GM18505 (cell line): ENCODE results near the gene SSBP3.
"Not testable (repeated sequence)": the region's sequence is repeated elsewhere in the genome, so short reads cannot be mapped to it uniquely, and the experiment has no call there.

ENCODE experiments used
- ATAC-seq: cut with Tn5 transposase; IDR thresholded peaks from one replicate; pipeline ENCODE4 v1.9.1; 2021; ENCODE audit not compliant: unreplicated experiment
- POLR2A ChIP-seq: IDR thresholded peaks from 4 replicates; pipeline ENCODE4 v1.6.1; 2011; ENCODE audit warnings: borderline replicate concordance; ENCODE audit not compliant: insufficient read depth, insufficient read length; ENCODE audit errors: extremely low read depth

SSBP3 gene

DNA sequence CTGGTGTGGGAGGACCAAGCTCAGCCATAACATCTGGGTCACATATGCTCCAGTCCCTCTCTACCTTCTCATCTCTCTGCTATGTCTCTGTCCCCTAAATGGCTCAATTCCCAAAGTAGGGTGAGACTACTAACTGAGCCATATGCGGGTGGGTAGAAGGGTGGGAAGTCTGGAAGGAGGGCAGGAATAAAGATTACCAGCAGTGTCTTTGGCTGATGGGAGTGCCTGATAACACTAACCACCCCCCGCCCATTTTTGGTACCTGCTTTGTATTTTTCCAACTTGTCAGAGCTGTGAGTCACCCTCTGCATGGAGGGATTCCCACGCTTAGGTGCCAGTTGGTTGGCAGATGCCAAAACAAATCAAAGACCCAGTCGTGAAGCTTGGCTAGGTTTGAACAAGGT lies 14.9 kb upstream of the SSBP3 start:
- no peak for ATAC-seq
- no peak for TF ChIP-seq POLR2A

DNA sequence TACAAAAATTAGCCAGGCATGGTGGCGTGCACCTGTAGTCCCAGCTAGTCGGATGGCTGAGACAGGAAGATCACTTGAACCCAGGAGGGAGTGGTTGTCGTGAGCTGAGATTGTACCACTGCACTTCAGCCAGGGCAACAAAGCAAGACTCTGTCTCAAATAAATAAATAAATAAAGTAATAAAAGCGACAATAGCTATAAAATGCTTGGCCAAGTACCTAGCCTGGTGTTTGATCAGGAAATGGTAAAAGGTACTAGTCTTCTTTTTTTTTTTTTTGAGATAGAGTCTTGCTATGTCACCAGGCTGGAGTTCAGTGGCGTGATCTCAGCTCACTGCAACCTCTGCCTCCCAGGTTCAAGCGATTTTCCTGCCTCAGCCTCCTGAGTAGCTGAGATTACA lies 12.4 kb upstream of the SSBP3 start:
- not testable (repeated sequence) for ATAC-seq

GRCh38 chr1:54417123-54417522 lies 10.9 kb upstream of the SSBP3 start:
- no peak for TF ChIP-seq POLR2A
- ATAC-seq, result no peak

- no peak for ATAC-seq
- TF ChIP-seq POLR2A, result no peak
Measured at GRCh38 chr1:54416435-54416834, 10.2 kb upstream of the SSBP3 start.

DNA sequence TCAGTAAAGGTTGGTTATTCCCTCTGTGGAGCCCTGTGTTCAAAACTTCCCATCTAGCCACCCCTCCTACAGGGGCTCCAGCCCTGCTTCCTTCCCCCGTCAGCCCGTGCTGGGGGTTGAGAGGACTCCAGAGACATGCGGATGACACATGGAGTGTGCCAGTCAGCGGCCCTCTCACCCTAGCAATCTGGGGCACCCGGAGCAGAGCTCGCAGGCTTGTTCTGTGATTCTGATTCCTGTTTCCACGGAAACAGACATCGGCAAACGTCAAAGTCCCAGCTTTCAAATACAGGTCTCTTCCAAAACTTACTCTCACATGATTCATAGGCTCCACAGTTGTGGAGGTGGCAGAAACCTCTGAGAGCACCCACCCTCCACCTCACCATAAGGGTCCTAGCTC lies 9.8 kb upstream of the SSBP3 start:
- no peak for TF ChIP-seq POLR2A
- no peak for ATAC-seq

- ATAC-seq, result no peak
- TF ChIP-seq POLR2A, result no peak
Measured at GRCh38 chr1:54415533-54415932, 9.3 kb upstream of the SSBP3 start.

- no peak for TF ChIP-seq POLR2A
- no peak for ATAC-seq
Measured at GRCh38 chr1:54413732-54414131, 7.5 kb upstream of the SSBP3 start.

DNA sequence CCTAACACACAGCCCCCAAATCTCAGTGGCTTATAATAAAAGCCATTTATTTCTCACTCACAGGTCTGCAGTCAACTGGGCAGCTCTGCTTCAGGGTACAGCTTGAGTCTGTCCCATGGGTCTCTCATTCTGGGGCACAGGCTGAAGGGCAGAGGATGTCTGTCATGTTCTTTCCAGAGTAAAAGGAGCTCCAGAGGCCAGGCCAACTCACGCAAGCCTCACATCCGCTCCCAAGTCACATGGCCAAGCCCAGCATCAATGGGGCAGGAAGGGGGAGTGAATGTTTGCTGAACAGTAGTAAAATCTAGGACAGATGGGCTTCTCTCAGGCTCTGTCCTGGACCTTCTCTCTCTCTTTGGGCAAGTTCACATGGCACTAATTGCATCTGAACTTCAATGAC lies 7.1 kb upstream of the SSBP3 start:
- no peak for ATAC-seq
- no peak for TF ChIP-seq POLR2A

DNA sequence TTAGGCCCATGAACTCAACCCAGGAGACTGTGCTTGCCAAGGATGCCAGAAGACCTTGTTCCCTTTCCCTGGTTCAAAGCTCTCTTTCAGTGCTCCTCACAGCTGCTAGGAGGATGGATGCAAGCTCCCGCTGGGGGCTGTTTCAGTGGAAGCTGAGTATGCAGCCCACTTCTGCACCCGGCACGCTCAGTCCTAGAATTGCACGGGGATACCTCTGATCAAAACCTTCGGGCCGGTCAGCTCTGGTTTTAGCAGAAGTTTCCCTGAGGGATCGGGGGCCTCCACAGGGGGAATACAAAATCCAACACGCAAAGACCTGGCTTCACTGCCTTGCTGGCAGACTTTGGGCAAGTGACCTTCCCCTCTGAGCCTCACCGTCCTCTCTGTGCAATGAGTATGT lies 4.2 kb upstream of the SSBP3 start:
- no peak for TF ChIP-seq POLR2A
- ATAC-seq, result no peak

GRCh38 chr1:54409156-54410142 lies 3.3 kb upstream of the SSBP3 start:
- TF ChIP-seq POLR2A, result no peak
- no peak for ATAC-seq

DNA sequence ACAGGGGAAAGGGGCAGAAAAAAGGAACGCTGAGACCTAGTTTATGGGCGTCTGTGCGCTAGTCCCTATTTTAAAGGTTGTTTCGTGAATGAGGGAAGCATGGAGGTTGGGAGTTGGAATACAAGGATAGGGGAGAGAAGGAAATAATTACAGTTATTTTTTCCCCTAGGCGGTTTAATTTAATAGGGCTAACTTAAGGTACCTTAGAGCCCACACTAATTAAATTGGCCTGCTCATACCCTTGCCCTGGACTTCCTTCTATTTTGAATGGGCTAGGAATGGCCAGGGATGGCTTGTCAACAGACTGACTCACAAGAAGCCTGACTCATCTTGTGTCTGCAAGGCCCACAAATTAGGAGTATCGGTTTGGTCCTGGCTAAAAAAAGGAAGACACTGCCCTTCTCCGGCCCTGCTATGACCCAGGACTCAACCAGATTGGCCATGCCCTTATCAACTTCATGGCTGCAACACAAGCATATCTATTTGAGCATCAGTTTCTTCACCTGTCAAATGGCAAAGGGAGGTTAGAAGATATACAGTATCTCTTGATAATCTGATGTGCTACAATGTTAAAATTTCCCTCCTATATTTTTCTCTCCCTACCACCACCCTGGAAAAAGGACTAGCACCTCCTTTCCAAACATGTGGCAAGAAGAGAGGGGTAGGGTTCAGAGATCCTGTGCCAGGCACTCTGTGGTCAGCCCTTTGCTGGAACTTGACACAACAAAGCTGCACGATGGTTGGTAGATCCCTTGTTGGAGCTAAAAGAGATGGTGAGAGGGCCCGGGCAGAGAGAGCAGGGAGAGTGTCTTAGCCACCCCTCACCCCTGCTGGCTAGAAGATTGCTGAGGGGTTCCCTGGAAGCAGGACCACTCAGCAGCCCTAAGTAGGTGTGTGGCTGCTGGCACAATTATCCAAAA lies 2.2 kb upstream of the SSBP3 start:
- no peak for ATAC-seq
- TF ChIP-seq POLR2A, result no peak

DNA sequence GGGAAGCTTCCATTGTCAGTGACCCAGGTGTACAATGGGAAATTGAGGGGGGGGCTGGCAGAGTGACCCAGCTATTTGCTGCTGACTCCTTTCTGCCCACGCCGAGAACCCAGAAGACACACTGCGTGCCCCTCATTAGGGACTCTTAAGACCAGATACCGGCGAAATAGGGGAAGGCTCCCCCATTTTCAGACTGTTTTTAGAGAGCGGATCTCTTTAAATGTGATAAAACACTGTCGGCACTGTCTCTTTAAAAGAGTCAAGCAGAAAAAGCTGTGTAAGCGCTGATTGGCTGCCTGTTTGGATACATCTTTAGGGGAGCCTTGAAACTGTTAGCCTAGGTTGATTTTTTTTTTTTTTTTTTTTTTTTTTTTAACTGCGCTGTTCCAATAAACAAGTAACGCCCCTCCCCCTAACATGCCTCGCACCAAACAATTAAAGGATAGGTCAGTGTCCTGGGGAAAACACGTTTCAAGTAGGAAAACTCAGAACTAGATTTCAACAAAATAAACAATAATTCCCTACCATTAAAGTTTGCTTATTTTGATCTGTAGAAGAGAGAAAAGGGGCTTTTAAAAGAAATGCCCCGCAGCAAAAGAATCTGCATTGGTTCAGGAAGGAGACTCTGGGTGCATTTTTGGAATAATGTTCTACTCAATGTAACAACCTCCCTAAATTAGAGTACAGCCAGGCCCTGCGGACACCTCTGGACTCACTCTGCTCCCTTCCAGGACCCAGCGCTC lies 1.4 kb upstream of the SSBP3 start:
- no peak for TF ChIP-seq POLR2A
- ATAC-seq, result no peak

DNA sequence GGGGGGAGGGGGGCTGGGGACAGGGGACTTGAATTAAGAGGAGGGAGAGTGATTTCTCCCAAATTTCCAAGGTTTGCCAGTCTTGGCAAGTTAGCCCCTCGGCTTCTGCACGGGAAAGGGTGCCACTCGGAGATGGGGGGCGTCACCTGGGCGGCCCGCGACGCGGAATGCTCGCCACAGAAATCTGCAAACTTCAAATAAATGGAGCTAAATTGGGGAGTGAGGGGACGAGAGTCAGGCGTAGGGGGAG lies 885 bp upstream of the SSBP3 start:
- ATAC-seq, result no peak
- no peak for TF ChIP-seq POLR2A
